ENCODE results near the gene LRRD1.
"Not testable (repeated sequence)": the region's sequence is repeated elsewhere in the genome, so short reads cannot be mapped to it uniquely, and the experiment has no call there.

The LRRD1 gene

DNA sequence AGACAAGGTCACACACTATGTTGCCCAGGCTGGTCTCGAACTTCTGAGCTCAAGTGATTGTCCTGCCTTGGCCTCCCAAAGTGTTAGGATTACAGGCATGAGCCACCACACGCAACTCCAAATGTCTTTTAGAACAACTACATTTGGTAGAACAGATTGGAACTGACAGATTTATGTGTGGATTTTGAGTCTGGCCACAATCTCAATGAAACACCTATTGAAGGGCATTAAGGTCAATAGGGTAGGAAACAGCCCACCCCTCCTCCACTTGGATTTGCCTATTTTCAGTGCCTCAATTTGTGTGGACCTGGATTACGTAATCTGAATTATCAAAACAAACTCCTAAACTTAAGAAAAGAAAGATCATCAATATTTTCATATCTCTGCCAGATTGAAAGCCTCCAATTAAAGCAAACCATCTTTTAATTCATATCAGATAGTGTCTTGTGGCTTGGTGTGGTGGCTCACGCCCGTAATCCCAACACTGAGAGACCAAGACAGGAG lies 29.2 kb downstream of the LRRD1 start (continued):
- TF ChIP-seq ZNF768 (tag by site-specific recombination; IDR thresholded peaks at IDR 0.05) = no peak
- no peak for TF ChIP-seq EGR2 (tag by site-specific recombination; IDR thresholded peaks at IDR 0.05; ENCODE audit: low read depth)
- no peak for TF ChIP-seq ZNF214 (tag by site-specific recombination; IDR thresholded peaks at IDR 0.05; ENCODE audit: borderline replicate concordance)
- no peak for TF ChIP-seq ZNF121 (tag by site-specific recombination; IDR thresholded peaks at IDR 0.05)
- no peak for TF ChIP-seq ZFP3 (tag by site-specific recombination; IDR thresholded peaks at IDR 0.05; ENCODE audit: low read depth)
- TF ChIP-seq ZSCAN16 (tag by site-specific recombination; IDR thresholded peaks at IDR 0.05) = no peak

- H3K9me3 ChIP-seq (ENCODE audit: control insufficient read depth, insufficient read depth, low read depth, low read length); H3K36me3 ChIP-seq (ENCODE audit: control insufficient read depth in 2 of 2, insufficient read depth in 1 of 2, low read length in 2 of 2); H3K4me3 ChIP-seq (ENCODE audit: low read depth, low read length); POLR2A ChIA-PET; H3K27ac ChIP-seq (ENCODE audit: extremely low read depth, low read depth, low read length); H3K4me1 ChIP-seq (ENCODE audit: control insufficient read depth, insufficient read depth, low read length): not testable (repeated sequence)
- CTCF ChIA-PET = interaction anchor here (1.0 kb wide), 1 partner anchor 314 kb away, joined by 3 read pairs; no protein-coding TSS in a partner anchor
Measured at GRCh38 chr7:92143192-92143880, 35.6 kb downstream of the LRRD1 start.

- CTCF ChIA-PET; H3K27ac ChIP-seq (ENCODE audit: extremely low read depth, low read depth, low read length); H3K9me3 ChIP-seq (ENCODE audit: control insufficient read depth, insufficient read depth, low read depth, low read length); POLR2A ChIA-PET; H3K36me3 ChIP-seq (ENCODE audit: control insufficient read depth in 2 of 2, insufficient read depth in 1 of 2, low read length in 2 of 2); H3K4me1 ChIP-seq (ENCODE audit: control insufficient read depth, insufficient read depth, low read length); H3K4me3 ChIP-seq (ENCODE audit: low read depth, low read length): not testable (repeated sequence)
Measured at GRCh38 chr7:92142791-92143190, 36.2 kb downstream of the LRRD1 start.

DNA sequence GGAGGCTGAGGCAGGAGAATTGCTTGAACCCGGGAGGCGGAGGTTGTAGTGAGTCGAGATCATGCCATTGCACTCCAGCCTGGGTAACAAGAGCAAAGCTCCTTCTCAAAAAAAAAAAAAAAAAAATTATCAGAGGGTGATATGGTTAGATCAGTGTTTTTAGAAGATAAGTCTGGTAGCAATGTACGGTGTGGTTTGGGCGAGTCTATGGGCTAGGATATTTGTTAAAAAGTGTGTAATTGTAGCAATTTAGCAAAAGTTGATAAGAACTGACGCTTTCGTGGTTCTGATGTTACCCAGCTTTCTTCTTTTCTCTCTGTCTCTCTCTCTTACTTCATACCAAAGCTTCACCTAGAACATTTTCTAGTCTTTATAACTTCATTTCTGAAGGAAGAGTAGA lies 37.8 kb downstream of the LRRD1 start:
- CTCF ChIA-PET = interaction anchor here (0.6 kb wide), 1 partner anchor 101 kb away, joined by 3 read pairs; no protein-coding TSS in a partner anchor

More for the DNA sequence above, 37.8 kb downstream of the LRRD1 start:
- Histone ChIP-seq H3K4me3 (ENCODE audit: low read depth, low read length) (no peak overlapping the region), H3K27ac (ENCODE audit: extremely low read depth, low read depth, low read length) (no peak overlapping the region), H3K36me3 (ENCODE audit: control insufficient read depth in 2 of 2, insufficient read depth in 1 of 2, low read length in 2 of 2) (no peaks in the 10 kb centered on the region), H3K9me3 (ENCODE audit: control insufficient read depth, insufficient read depth, low read depth, low read length) (no peaks in the 10 kb centered on the region), H3K4me1 (ENCODE audit: control insufficient read depth, insufficient read depth, low read length) (no peaks in the 10 kb centered on the region)
- TF ChIP-seq ZNF366 (tag by site-specific recombination; conservative IDR thresholded peaks at IDR 0.05) = no peak
- TF ChIP-seq ZNF621 (tag by site-specific recombination; IDR thresholded peaks at IDR 0.05) = no peak
- no peak for TF ChIP-seq ZNF791 (tag by site-specific recombination; IDR thresholded peaks at IDR 0.05)
- TF ChIP-seq YY2 (tag by site-specific recombination; IDR thresholded peaks at IDR 0.05) = no peak
- TF ChIP-seq GFI1B (tag by site-specific recombination; IDR thresholded peaks at IDR 0.05) = no peak
- TF ChIP-seq MZF1 (tag by site-specific recombination; IDR thresholded peaks at IDR 0.05; ENCODE audit: borderline replicate concordance) = no peak
- no peak for TF ChIP-seq ZXDB (tag by site-specific recombination; IDR thresholded peaks at IDR 0.05)
- no peak for TF ChIP-seq ZNF223 (tag by site-specific recombination; IDR thresholded peaks at IDR 0.05)
- TF ChIP-seq ZNF530 (tag by site-specific recombination; IDR thresholded peaks at IDR 0.05; ENCODE audit: low read depth) = no peak
- no peak for TF ChIP-seq PRDM2 (tag by site-specific recombination; IDR thresholded peaks at IDR 0.05; ENCODE audit: borderline replicate concordance)
- no peak for TF ChIP-seq SP7 (tag by site-specific recombination; IDR thresholded peaks at IDR 0.05)
- no peak for TF ChIP-seq KLF16 (tag by site-specific recombination; IDR thresholded peaks at IDR 0.05)
- no peak for TF ChIP-seq ZNF174 (tag by site-specific recombination; IDR thresholded peaks at IDR 0.05)
- TF ChIP-seq HOXA7 (CRISPR knock-in tag; IDR thresholded peaks at IDR 0.05; ENCODE audit: borderline replicate concordance) = no peak
- no peak for TF ChIP-seq ZNF202 (tag by site-specific recombination; IDR thresholded peaks at IDR 0.05; ENCODE audit: borderline replicate concordance)
- no peak for TF ChIP-seq ZNF785 (tag by site-specific recombination; IDR thresholded peaks at IDR 0.05)
- no peak for TF ChIP-seq ZNF560 (tag by site-specific recombination; IDR thresholded peaks at IDR 0.05; ENCODE audit: borderline replicate concordance)
- no peak for TF ChIP-seq ZNF416 (tag by site-specific recombination; IDR thresholded peaks at IDR 0.05)
- TF ChIP-seq ZNF239 (tag by site-specific recombination; IDR thresholded peaks at IDR 0.05) = no peak
- no peak for TF ChIP-seq ZNF768 (tag by site-specific recombination; IDR thresholded peaks at IDR 0.05)
- POLR2A ChIA-PET = no interaction called here
